Chondrocyte (in vitro differentiated cells): ENCODE data around the gene SH3BP2. TPM values are rescaled to one million over a fixed set of nuclear protein-coding genes. Genes with fewer than 3 reads are reported as not detected.

Source experiments
- DNase-seq: peaks from one replicate; pipeline ENCODE4 v3.0.0; 2021; ENCODE audit warnings: mixed read lengths, low spot score
- H3K27ac Mint-ChIP-seq: one replicate; pipeline ENCODE4 v1.8.0; 2021; ENCODE audit warnings: mild to moderate bottlenecking, moderate library complexity, mixed read lengths; ENCODE audit not compliant: unreplicated experiment
- H3K27me3 Mint-ChIP-seq: 2 replicates; pipeline ENCODE4 v1.8.0; 2021; ENCODE audit warnings: low read depth, mixed read lengths
- H3K36me3 Mint-ChIP-seq: 2 replicates; pipeline ENCODE4 v1.8.0; 2021; ENCODE audit warnings: low read depth, mixed read lengths
- H3K4me1 Mint-ChIP-seq: 2 replicates; pipeline ENCODE4 v1.8.0; 2021; ENCODE audit warnings: low read depth, mild to moderate bottlenecking, mixed read lengths
- H3K4me3 Mint-ChIP-seq: one replicate; pipeline ENCODE4 v1.8.0; 2021; ENCODE audit warnings: mild to moderate bottlenecking, moderate library complexity, mixed read lengths; ENCODE audit not compliant: unreplicated experiment
- H3K9me3 Mint-ChIP-seq: 2 replicates; pipeline ENCODE4 v1.8.0; 2021; ENCODE audit warnings: low read depth, mixed read lengths
- total RNA-seq: library from RNA; stranded (reverse); gene quantifications from 3 replicates; pipeline ENCODE4 v1.2.1, GENCODE V29; 2021
- TF ChIP-seq, protein P1 (sequence below): fragments of 200-600 bp; sonication (generic); IDR thresholded peaks from 2 replicates; pipeline ENCODE4 v1.5.0; 2021; ENCODE audit warnings: antibody characterized with exemption, mild to moderate bottlenecking, moderate library complexity

Gene SH3BP2
- total RNA-seq, 1 donor from 2014 or later = 59.8 TPM

DNA sequence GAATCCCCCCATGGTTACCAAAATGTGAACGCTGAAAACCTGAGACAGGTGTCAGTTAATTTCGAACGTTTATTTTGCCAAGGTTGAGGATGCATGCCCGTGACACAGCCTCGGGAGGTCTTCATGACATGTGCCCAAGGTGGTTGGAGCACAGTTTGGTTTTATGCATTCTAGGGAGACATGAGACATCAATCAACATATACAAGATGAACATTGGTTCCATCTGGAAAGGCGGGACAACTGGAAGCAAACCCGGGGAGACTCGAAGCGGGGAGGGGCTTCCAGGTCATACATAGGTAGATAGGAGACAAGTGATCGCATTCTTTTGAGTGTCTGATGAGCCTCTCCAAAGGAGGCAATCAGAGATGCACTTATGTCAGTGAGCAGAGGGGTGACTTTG is 11.0 kb upstream of the SH3BP2 start:
- no peak overlapping the region for H3K27ac Mint-ChIP-seq
- peaks cover 23% of the 10 kb centered on the region for H3K9me3 Mint-ChIP-seq

DNA sequence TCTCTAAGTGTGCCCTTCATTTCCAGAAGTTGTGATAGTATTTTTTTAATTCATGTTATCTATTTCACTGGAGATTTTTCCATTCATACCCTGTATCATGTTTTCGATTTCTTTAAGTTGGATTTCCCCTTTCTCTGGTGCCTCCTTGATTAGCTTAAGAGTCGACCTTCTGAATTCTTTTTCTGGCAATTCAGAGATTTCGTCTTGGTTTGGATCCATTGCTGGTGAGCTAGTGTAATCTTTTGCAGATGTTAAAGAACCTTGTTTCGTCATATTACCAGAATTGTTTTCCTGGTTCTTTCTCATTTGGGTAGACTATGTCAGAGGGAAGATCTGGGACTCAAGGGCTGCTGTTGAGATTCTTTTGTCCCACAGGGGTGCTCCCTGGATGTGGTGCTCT is 9.1 kb upstream of the SH3BP2 start:
- Mint-ChIP-seq H3K27me3 (peaks cover 6% of the 10 kb centered on the region), H3K27ac (no peak overlapping the region), H3K36me3 (peaks cover 3% of the 10 kb centered on the region), H3K4me3 (no peak overlapping the region), H3K4me1 (peaks cover 3% of the 10 kb centered on the region), H3K9me3 (peaks cover 23% of the 10 kb centered on the region)
- TF ChIP-seq, protein P1, sequence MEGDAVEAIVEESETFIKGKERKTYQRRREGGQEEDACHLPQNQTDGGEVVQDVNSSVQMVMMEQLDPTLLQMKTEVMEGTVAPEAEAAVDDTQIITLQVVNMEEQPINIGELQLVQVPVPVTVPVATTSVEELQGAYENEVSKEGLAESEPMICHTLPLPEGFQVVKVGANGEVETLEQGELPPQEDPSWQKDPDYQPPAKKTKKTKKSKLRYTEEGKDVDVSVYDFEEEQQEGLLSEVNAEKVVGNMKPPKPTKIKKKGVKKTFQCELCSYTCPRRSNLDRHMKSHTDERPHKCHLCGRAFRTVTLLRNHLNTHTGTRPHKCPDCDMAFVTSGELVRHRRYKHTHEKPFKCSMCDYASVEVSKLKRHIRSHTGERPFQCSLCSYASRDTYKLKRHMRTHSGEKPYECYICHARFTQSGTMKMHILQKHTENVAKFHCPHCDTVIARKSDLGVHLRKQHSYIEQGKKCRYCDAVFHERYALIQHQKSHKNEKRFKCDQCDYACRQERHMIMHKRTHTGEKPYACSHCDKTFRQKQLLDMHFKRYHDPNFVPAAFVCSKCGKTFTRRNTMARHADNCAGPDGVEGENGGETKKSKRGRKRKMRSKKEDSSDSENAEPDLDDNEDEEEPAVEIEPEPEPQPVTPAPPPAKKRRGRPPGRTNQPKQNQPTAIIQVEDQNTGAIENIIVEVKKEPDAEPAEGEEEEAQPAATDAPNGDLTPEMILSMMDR = no peak
- no peak for DNase-seq

More for the DNA sequence above, 11.0 kb upstream of the SH3BP2 start:
- Mint-ChIP-seq H3K4me3 (no peak overlapping the region), H3K4me1 (no peaks in the 10 kb centered on the region), H3K27me3 (peaks cover 6% of the 10 kb centered on the region), H3K36me3 (peaks cover 3% of the 10 kb centered on the region)
- DNase-seq = peak; percentile 8
- TF ChIP-seq, protein P1 = no peak

DNA sequence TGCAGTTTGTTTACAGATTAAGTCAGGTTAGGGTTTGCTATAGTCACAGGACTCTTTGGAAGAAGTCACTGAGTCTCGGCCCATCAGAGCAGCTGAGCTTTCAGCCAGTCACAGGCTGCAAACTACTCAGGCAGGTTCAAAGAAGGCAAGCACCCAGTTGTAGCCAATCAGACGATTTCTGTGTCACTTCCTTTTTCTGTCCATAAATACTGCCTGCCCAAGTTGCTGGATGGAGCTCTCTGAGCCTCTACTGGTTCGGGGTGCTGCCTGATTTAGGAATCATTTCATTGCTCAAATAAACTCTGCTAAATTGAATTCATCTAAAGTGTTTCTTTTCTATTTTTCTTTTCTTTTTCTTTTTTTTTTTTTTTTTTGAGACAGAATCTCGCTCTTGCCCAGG is 7.3 kb upstream of the SH3BP2 start:
- H3K36me3 Mint-ChIP-seq = peaks cover 3% of the 10 kb centered on the region
- H3K27ac Mint-ChIP-seq = no peak overlapping the region
- TF ChIP-seq, protein P1 = no peak
- H3K4me3 Mint-ChIP-seq = no peak overlapping the region
- peaks cover 3% of the 10 kb centered on the region for H3K4me1 Mint-ChIP-seq
- DNase-seq = peak; percentile 25
- H3K9me3 Mint-ChIP-seq = peaks cover 23% of the 10 kb centered on the region
- peaks cover 6% of the 10 kb centered on the region for H3K27me3 Mint-ChIP-seq

DNA sequence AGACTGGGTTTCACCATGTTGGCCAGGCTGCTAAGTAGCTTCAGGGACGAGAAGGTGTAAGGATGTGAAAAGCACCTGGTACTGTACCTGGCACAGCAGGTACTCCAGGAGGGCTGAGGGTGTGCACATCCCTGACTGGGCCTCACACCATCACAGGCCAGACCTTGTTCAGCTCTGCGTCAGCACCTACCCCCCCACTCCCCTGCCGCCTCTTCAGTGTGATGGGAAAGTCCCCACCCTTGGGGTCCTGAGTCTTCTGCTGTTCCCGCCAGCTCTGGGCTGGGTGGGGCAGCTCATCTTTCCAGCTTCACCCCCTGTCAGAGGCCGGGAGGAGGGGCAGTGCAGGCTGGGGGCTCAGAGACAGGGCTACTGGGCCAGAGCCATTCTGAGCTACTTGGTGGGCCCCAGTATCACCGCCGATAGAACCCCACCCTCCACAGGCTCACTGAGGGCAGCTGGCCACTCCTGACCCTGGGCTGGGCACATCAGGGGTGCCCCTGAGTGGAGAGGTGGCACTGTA is 6.7 kb upstream of the SH3BP2 start:
- peaks cover 6% of the 10 kb centered on the region for H3K27me3 Mint-ChIP-seq
- TF ChIP-seq, protein P1 = no peak
- peaks cover 3% of the 10 kb centered on the region for H3K4me1 Mint-ChIP-seq
- no peak overlapping the region for H3K4me3 Mint-ChIP-seq
- no peak overlapping the region for H3K27ac Mint-ChIP-seq
- H3K9me3 Mint-ChIP-seq = peaks cover 21% of the 10 kb centered on the region
- DNase-seq = peak; percentile 73
- peaks cover 3% of the 10 kb centered on the region for H3K36me3 Mint-ChIP-seq

DNA sequence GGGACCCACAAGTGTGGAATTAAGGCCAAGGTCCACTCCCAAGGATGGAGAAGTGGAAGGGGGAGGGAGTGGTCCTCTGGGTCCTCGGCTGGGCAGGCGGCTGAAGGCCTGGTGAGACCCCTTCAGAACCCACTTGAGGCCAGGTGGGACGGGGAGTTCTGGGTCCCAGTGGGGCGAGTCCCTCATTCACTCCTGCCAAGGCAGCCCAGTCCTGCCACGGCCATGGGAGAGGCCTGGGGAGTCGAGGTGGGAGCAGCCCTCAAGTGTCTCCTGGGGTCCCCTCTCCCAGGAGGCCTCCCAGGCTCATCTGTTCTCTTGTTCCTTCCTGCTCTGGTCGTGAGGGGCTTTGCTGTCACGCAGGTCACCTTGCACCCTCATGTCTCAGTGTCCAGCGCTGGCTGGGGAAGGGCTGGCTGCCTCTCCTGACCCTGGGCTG is 6.1 kb upstream of the SH3BP2 start:
- Mint-ChIP-seq H3K36me3 (peaks cover 3% of the 10 kb centered on the region), H3K27me3 (peaks cover 6% of the 10 kb centered on the region), H3K27ac (no peak overlapping the region), H3K4me1 (peaks cover 3% of the 10 kb centered on the region), H3K9me3 (peaks cover 15% of the 10 kb centered on the region), H3K4me3 (no peak overlapping the region)
- TF ChIP-seq, protein P1 = no peak
- peak; percentile 85 for DNase-seq
